ENCODE data around the gene CHST12.
A peak's percentile ranks its signal among the peaks of the same experiment; 100 is the strongest.

The CHST12 gene

GRCh38 chr7:2394566-2395082, 8.8 kb upstream of the CHST12 start:
- no peak for TF ChIP-seq MYC (IDR thresholded peaks at IDR 0.05; ENCODE audit: low read depth, low read length)
- TF ChIP-seq CTCF (IDR thresholded peaks at IDR 0.05; ENCODE audit: low read depth, low read length): no peak
- TF ChIP-seq MAX (IDR thresholded peaks at IDR 0.05; ENCODE audit: low read depth, low read length): no peak
- TF ChIP-seq POLR2A (IDR thresholded peaks at IDR 0.05; ENCODE audit: extremely low read depth, insufficient read length): no peak
- no peak overlapping the region for H3K4me3 ChIP-seq (ENCODE audit: low read depth, low read length)
- DNase-seq (ENCODE audit: low read depth): no peak

- TF ChIP-seq MYC (IDR thresholded peaks at IDR 0.05; ENCODE audit: low read depth, low read length) (no peak), CTCF (IDR thresholded peaks at IDR 0.05; ENCODE audit: low read depth, low read length) (no peak), POLR2A (IDR thresholded peaks at IDR 0.05; ENCODE audit: extremely low read depth, insufficient read length) (no peak), MAX (IDR thresholded peaks at IDR 0.05; ENCODE audit: low read depth, low read length) (no peak)
- H3K4me3 ChIP-seq (ENCODE audit: low read depth, low read length): no peak overlapping the region
- no peak for DNase-seq (ENCODE audit: low read depth)
Measured at GRCh38 chr7:2398506-2398905, 4.9 kb upstream of the CHST12 start.

- peak; percentile 100 for DNase-seq (ENCODE audit: low read depth)
- peak overlapping the region; percentile 46 for H3K4me3 ChIP-seq (ENCODE audit: low read depth, low read length)
- TF ChIP-seq POLR2A (IDR thresholded peaks at IDR 0.05; ENCODE audit: extremely low read depth, insufficient read length) (peak; percentile 46), CTCF (IDR thresholded peaks at IDR 0.05; ENCODE audit: low read depth, low read length) (no peak), MYC (IDR thresholded peaks at IDR 0.05; ENCODE audit: low read depth, low read length) (peak; percentile 80), MAX (IDR thresholded peaks at IDR 0.05; ENCODE audit: low read depth, low read length) (peak; percentile 63; the same call in 1 of the 2 replicates)
Measured at GRCh38 chr7:2399848-2400587, 3.4 kb upstream of the CHST12 start.

- DNase-seq (ENCODE audit: low read depth): no peak
- TF ChIP-seq MAX (IDR thresholded peaks at IDR 0.05; ENCODE audit: low read depth, low read length): no peak
- no peak for TF ChIP-seq MYC (IDR thresholded peaks at IDR 0.05; ENCODE audit: low read depth, low read length)
- no peak for TF ChIP-seq CTCF (IDR thresholded peaks at IDR 0.05; ENCODE audit: low read depth, low read length)
- no peak for TF ChIP-seq POLR2A (IDR thresholded peaks at IDR 0.05; ENCODE audit: extremely low read depth, insufficient read length)
- peak overlapping the region; percentile 93 for H3K4me3 ChIP-seq (ENCODE audit: low read depth, low read length)
Measured at GRCh38 chr7:2402687-2403013, 761 bp upstream of the CHST12 start.

GRCh38 chr7:2403718-2404648, 572 bp downstream of the CHST12 start:
- H3K4me3 ChIP-seq (ENCODE audit: low read depth, low read length): peak overlapping the region; percentile 76

More at GRCh38 chr7:2403718-2404648, 572 bp downstream of the CHST12 start:
- peak; percentile 60 for DNase-seq (ENCODE audit: low read depth)
- TF ChIP-seq MYC (IDR thresholded peaks at IDR 0.05; ENCODE audit: low read depth, low read length) (0 out of 2 replicates have a peak, but pooled peaks have one; percentile 21), CTCF (IDR thresholded peaks at IDR 0.05; ENCODE audit: low read depth, low read length) (no peak)
